SU-DHL-6 (cell line): ENCODE data around the gene NUFIP1.

ENCODE experiments used
- EZH2phosphoT487 ChIP-seq: fragments of 200-600 bp; sonication (generic), shearing (Covaris generic); conservative IDR thresholded peaks from 2 replicates; pipeline ENCODE4 v1.6.1; 2018; ENCODE audit warnings: mild to moderate bottlenecking, antibody characterized with exemption, low read length, moderate library complexity, mixed read lengths
- TF ChIP-seq, protein P1 (sequence below): fragments of 200-600 bp; sonication (generic); IDR thresholded peaks from one replicate; pipeline ENCODE4 v1.5.1; 2017; ENCODE audit warnings: antibody characterized with exemption, mild to moderate bottlenecking, low read length, moderate library complexity; ENCODE audit not compliant: insufficient read depth, poor library complexity, severe bottlenecking

DNA sequence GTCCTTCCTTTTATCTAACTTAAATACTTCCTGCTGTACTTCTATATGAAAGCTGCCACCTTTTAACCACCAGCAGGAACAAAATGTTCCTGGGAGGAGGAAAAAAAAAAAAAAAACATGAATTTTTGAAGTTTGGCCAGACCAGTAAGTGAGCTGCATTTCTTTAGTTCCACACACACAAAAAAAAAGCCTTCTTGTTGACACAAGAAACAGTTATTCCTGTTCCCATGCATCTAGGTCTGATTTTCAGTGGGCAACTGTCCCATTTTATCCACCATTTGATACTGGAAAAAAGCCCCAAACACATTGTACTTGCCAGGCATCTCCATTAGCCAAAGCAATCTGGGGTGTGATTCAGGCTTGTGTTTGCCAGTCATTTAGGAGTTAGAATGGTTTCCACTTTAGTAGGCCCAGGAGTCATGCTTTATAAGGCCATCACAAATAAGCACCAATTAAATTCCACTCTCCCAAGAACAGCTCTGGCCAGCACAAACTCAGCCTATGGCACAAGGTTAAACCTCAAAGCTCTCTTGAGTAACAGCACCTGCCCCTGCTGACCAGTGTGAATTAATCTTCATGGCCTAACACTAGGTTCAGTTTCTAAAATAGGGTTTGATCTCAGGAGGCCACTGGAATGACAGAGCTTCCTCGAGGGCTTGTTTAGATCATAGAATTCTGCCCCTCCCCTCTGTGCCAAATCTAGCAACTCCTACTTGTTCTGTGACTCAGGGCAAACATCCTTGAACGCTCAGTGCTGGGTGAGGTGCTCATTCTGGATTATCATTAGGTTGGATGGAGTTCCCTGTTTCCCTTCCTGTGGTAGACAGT, 67.1 kb downstream of the NUFIP1 start:
- TF ChIP-seq, protein P1, sequence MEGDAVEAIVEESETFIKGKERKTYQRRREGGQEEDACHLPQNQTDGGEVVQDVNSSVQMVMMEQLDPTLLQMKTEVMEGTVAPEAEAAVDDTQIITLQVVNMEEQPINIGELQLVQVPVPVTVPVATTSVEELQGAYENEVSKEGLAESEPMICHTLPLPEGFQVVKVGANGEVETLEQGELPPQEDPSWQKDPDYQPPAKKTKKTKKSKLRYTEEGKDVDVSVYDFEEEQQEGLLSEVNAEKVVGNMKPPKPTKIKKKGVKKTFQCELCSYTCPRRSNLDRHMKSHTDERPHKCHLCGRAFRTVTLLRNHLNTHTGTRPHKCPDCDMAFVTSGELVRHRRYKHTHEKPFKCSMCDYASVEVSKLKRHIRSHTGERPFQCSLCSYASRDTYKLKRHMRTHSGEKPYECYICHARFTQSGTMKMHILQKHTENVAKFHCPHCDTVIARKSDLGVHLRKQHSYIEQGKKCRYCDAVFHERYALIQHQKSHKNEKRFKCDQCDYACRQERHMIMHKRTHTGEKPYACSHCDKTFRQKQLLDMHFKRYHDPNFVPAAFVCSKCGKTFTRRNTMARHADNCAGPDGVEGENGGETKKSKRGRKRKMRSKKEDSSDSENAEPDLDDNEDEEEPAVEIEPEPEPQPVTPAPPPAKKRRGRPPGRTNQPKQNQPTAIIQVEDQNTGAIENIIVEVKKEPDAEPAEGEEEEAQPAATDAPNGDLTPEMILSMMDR, result no peak
- TF ChIP-seq EZH2phosphoT487, result no peak
